Activated T-cell treated with anti-CD3 and anti-CD28 coated beads, Interleukin-2, amount 50 U/mL, for 1 hour (primary cell): ENCODE measurements around the gene ZNF219.

Source experiments
- DNase-seq: peaks from one replicate; pipeline ENCODE4 v3.0.0-alpha.2; 2020

ZNF219 gene

DNA sequence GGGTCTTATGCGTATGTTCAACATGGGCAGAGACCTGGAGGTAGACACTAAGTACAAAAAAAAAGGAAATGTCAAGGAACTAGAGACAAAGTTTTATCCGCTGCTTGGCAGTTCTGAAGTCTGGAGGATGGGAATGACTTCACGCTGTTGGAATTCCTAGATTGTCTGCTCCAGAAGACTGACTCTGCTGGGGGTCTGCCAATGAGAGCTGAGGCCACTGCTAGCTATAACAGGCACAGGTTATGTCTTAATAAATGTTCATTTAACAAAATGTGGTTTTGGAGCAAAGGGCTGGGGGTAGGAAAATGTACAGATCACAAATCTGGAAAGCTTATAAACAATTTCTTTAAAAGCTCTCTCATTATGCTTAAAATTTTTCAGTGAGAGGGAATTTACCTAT, 35.0 kb downstream of the ZNF219 start:
- DNase-seq: no peak

DNA sequence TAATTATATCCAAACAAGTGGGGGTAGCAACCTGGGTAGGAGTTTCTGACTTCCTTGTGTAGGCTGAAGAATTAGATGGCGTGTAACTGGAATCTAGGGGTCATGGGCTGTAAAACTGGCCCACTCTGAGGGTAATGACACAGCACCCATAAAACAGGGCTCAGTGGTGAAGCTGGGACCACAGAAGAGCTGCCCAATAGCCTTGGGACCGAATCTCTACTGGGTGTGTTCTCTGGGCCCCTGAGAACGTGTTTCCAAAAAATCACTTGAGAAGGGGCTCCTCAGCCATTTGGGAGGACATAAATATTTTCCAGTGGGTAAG, 37.1 kb downstream of the ZNF219 start:
- no peak for DNase-seq

- no peak for DNase-seq
These were observed 37.7 kb downstream of the ZNF219 start for GRCh38 chr14:21060614-21061346.

- no peak for DNase-seq
These were observed 38.4 kb downstream of the ZNF219 start for GRCh38 chr14:21059842-21060613.

GRCh38 chr14:21058903-21059302, 39.6 kb downstream of the ZNF219 start:
- DNase-seq: no peak

- DNase-seq: no peak
These were observed 40.4 kb downstream of the ZNF219 start, which contains the start of gene RNASE8 for GRCh38 chr14:21057803-21058675. Gene RNASE8, plus strand, starts transcription at chr14:21057822. Its CDS starts 71 bp downstream, at chr14:21057893.

GRCh38 chr14:21056520-21057163, 41.8 kb downstream of the ZNF219 start:
- no peak for DNase-seq

DNA sequence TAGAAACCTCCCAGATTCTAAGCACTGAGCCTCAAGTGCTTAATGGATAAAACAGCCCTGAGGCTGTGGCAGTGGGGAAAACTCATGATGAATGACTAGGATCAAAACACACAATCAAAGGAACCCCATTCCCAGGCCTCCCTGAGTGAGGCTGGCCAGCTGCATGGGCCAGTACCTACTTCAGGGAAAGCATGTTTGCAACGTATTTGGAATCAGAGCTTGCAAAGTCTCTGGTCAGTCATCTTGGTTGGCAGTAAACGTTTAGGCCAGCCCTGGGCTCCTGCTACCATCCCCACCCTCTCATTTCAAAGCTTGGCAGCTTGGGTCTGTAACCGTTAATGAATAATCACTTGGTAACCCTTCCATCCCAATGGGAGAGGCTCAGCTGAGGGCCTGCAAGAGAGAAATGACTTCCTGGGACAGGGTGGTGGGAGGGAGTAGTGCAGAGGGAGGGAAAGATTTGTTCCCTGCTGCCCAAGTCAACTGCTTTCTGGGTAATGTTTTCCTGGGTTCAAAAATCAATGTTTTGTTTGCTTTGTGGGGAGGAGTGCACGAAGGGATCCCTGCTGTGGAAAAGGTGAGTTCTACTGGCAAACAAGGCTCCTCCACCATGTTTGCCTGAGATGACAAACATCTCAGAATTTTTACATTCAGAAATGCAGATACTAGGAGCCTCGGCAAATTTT, 42.9 kb downstream of the ZNF219 start:
- DNase-seq: no peak

DNA sequence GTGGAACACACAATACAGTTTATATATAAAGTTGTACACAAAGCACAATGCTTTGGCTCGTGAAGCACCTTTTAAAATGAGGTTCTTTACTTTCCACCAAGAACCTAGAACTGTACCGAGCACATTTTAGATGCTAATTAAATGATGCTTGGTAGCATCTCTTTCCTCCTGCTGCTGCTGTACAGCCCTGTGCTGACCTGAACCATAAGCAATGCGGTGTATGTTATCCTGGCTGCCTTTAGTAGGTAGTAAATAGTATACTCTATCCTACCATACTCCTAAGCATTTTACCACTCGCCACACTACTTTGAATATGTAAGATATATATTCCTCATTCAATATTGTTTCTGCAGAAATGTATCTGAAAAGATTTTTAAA, 43.7 kb downstream of the ZNF219 start:
- no peak for DNase-seq

- no peak for DNase-seq
These were observed 44.2 kb downstream of the ZNF219 start for GRCh38 chr14:21054123-21054767.

DNA sequence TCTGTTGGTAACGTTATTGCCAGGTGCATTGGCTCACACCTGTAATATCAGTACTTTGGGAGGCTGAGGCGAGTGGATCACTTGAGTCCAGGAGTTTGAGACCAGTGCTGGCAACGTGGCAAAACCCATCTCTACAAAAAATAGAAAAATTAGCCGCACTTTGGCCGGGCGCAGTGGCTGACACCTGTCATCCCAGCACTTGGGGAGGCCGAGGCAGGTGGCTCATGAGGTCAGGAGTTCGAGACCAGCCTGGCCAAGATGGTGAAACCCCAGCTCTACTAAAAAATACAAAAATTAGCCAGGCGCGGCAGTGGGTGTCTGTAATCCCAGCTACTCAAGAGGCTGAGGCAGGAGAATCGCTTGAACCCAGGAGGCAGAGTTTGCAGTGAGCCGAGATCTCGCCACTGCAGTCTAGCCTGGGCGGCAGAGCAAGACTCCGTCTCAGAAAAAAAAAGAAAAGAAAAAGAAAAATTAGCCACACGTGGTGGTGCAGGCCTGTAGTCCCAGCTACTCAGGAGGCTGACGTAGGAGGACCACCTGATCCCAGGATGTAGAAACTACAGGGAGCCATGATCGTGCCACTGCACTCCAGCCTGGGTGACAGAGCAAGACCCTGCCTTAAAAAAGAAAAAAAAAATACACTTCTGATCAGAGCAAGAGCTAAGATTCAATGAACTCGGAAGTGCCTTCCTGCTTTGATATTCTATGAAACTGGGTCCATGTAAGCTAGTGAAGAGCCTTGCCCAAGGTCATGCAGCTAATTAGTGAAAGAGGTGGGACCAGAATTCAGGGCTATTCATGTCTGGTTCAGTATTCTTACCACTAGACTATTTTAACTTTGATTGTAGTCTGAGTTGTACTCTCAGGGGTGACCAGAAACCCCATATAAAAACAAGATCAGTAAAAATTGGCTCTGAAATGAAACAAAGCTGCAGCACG, 45.0 kb downstream of the ZNF219 start:
- no peak for DNase-seq

- DNase-seq: no peak
These were observed 47.9 kb downstream of the ZNF219 start for GRCh38 chr14:21050597-21050996.

DNA sequence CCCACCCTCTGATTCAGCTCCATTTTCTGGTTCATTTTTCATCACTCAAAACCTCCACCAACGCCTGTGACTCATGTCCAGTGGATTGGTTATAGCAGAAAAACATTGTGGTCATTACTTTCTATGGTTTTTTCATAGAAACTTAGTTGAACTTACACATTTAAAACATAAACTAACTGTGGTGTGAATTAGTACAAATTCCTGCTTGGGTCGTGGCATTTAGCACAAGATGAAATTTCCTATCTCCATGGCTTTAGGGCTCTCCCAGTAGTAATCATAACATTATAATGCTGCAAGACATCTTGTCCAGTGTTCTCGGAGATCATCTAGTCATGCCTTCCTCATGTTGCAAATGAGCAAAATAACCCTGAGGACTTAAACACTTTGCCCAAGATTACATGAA, 49.2 kb downstream of the ZNF219 start:
- no peak for DNase-seq

- no peak for DNase-seq
These were observed 49.8 kb downstream of the ZNF219 start for GRCh38 chr14:21048638-21049037.

DNA sequence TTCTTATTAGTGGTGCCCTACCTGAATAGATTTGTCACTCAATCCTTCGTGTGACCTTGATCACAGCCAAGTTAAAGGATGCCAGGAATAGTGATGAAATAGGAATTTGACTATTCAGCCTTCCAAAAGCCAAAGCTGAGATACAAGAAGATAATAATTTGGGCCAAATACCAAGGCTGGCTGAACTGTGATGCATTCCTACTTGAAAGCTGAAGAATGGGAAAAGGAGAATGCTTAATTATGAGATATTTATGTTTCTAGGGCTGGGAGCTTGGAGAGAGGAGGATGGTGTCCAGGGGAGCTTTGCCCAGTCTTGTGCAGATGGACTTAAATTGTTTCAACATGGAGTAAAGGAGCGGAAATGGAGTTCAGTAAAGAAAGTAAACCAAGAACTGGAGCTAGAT, 51.1 kb downstream of the ZNF219 start:
- no peak for DNase-seq

- no peak for DNase-seq
These were observed 54.4 kb downstream of the ZNF219 start for GRCh38 chr14:21043974-21044618.

- no peak for DNase-seq
These were observed 55.0 kb downstream of the ZNF219 start for GRCh38 chr14:21043387-21043973.

GRCh38 chr14:21042918-21043317, 55.5 kb downstream of the ZNF219 start:
- DNase-seq: no peak

DNA sequence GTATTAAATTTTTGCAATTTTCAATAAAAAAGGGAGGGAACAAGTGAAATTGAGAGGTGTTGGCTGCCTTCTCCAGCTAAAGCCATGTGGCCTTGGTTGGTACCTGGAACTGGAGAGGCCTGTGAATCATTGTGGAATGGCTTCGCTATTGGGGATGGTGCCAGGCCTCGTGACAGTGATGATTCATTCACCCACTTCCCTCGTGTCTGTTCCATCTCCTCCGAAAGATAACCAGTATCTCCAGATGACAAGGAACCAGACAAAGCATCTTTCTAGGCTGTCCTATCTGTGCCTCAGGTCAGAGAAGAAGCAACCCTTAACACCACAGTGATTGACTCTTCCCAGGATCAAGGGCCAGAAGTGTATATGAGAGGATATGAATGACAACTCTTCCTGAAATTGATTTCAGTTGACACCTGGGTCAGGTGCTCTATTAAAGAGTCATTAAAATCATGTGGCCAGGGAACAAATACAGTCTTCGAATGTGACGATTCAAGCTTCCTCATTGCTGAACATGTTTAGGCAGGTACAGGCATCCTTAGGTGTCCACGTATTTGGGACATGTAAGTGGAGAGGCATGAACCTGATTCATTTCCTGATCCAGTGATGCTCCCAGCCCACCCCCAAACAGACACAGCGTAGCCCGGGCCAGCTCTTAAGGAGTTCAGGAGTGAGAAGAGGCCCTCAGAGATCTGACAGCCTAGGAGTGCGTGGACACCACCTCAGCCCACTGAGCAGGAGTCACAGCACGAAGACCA, 56.6 kb downstream of the ZNF219 start, which contains the start of gene RNASE7:
Gene RNASE7, plus strand, starts transcription at position 687 of the 758 bp plus-strand sequence. CDS start 631 bp downstream, outside the sequence.
- DNase-seq: no peak
